ENCODE data around the gene GGT6. TPM values are rescaled to one million over a fixed set of nuclear protein-coding genes. Genes with fewer than 3 reads are reported as not detected.
"Not testable (repeated sequence)": the region's sequence is repeated elsewhere in the genome, so short reads cannot be mapped to it uniquely, and the experiment has no call there.

The GGT6 gene
- polyA plus RNA-seq, 2 of the 4 experiments (the other 2 are of a cell fraction): not detected

DNA sequence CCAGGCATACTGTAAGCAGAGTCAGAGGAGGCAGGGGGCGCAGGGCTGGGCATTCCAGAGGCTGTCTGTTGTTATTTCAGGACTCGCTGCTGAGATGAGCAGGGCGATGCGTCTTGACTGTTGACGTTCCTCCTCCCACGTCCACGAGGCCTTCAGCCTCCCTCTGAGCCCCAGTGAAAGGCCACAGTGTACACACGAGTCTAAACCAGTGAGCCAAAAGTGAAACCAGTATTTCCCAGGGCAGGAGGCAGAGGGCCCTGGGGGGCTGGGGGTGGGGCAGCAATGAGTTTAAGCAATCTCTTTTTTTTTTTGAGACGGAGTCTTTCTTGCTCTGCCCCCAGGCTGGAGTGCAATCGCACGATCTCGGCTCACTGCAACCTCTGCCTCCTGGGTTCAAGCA is 45.4 kb upstream of the GGT6 start:
- Histone ChIP-seq H3K27ac (no peak overlapping the region), H3K4me3 (no peak overlapping the region), H3K9me3 (no peaks in the 10 kb centered on the region), H3K4me1 (no peaks in the 10 kb centered on the region), H3K4me2 (no peak overlapping the region)
- WGBS (ENCODE audit: missing lambda C conversion rate): 82% methylated on average over 12 of the region's 12 CpGs
- ATAC-seq (no peak), FAIRE-seq (no peak), DNase-seq (ENCODE audit: low read depth in 1 of 2, low spot score in 1 of 2) (no peak)
- ChIA-PET POLR2A (no interaction called here), CTCF (interaction anchor here (0.9 to 6.8 kb wide), 2 partner anchors 20 to 40 kb away, joined by 4 to 58 read pairs; no protein-coding TSS in a partner anchor)
- TF ChIP-seq GATA3 (IDR thresholded peaks at IDR 0.05; ENCODE audit: borderline replicate concordance) (no peak), CBX2 (IDR thresholded peaks at IDR 0.05; ENCODE audit: borderline replicate concordance, low read depth) (no peak), ESRRA (IDR thresholded peaks at IDR 0.05; ENCODE audit: borderline replicate concordance, low read length) (no peak), NPAS2 (CRISPR knock-in tag; IDR thresholded peaks at IDR 0.05; ENCODE audit: borderline replicate concordance) (no peak), HOXA7 (CRISPR knock-in tag; IDR thresholded peaks at IDR 0.05) (no peak), ZSCAN20 (CRISPR knock-in tag; IDR thresholded peaks at IDR 0.05) (no peak), ZC3H11A (IDR thresholded peaks at IDR 0.05) (no peak), CHD2 (IDR thresholded peaks at IDR 0.05; ENCODE audit: low read length, partially characterized antibody) (no peak), SREBF2 (IDR thresholded peaks at IDR 0.05) (no peak), CBX8 (IDR thresholded peaks at IDR 0.05) (no peak), HOXB13 (CRISPR knock-in tag; IDR thresholded peaks at IDR 0.05; ENCODE audit: low read depth) (no peak), ZNF302 (CRISPR knock-in tag; IDR thresholded peaks at IDR 0.05) (no peak), KDM1A (IDR thresholded peaks at IDR 0.05; ENCODE audit: low read depth) (no peak), RCOR1 (IDR thresholded peaks at IDR 0.05; ENCODE audit: low read depth, low read length) (no peak), HEYL (CRISPR knock-in tag; IDR thresholded peaks at IDR 0.05) (no peak), TFCP2L1 (CRISPR knock-in tag; IDR thresholded peaks at IDR 0.05) (no peak)
- TF ChIP-seq, protein P1, sequence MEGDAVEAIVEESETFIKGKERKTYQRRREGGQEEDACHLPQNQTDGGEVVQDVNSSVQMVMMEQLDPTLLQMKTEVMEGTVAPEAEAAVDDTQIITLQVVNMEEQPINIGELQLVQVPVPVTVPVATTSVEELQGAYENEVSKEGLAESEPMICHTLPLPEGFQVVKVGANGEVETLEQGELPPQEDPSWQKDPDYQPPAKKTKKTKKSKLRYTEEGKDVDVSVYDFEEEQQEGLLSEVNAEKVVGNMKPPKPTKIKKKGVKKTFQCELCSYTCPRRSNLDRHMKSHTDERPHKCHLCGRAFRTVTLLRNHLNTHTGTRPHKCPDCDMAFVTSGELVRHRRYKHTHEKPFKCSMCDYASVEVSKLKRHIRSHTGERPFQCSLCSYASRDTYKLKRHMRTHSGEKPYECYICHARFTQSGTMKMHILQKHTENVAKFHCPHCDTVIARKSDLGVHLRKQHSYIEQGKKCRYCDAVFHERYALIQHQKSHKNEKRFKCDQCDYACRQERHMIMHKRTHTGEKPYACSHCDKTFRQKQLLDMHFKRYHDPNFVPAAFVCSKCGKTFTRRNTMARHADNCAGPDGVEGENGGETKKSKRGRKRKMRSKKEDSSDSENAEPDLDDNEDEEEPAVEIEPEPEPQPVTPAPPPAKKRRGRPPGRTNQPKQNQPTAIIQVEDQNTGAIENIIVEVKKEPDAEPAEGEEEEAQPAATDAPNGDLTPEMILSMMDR (IDR thresholded peaks at IDR 0.05): no peak
- TF ChIP-seq, protein P2, sequence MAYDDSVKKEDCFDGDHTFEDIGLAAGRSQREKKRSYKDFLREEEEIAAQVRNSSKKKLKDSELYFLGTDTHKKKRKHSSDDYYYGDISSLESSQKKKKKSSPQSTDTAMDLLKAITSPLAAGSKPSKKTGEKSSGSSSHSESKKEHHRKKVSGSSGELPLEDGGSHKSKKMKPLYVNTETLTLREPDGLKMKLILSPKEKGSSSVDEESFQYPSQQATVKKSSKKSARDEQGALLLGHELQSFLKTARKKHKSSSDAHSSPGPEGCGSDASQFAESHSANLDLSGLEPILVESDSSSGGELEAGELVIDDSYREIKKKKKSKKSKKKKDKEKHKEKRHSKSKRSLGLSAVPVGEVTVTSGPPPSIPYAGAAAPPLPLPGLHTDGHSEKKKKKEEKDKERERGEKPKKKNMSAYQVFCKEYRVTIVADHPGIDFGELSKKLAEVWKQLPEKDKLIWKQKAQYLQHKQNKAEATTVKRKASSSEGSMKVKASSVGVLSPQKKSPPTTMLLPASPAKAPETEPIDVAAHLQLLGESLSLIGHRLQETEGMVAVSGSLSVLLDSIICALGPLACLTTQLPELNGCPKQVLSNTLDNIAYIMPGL (CRISPR knock-in tag; IDR thresholded peaks at IDR 0.05; ENCODE audit: borderline replicate concordance): no peak
- TF ChIP-seq, protein P3, sequence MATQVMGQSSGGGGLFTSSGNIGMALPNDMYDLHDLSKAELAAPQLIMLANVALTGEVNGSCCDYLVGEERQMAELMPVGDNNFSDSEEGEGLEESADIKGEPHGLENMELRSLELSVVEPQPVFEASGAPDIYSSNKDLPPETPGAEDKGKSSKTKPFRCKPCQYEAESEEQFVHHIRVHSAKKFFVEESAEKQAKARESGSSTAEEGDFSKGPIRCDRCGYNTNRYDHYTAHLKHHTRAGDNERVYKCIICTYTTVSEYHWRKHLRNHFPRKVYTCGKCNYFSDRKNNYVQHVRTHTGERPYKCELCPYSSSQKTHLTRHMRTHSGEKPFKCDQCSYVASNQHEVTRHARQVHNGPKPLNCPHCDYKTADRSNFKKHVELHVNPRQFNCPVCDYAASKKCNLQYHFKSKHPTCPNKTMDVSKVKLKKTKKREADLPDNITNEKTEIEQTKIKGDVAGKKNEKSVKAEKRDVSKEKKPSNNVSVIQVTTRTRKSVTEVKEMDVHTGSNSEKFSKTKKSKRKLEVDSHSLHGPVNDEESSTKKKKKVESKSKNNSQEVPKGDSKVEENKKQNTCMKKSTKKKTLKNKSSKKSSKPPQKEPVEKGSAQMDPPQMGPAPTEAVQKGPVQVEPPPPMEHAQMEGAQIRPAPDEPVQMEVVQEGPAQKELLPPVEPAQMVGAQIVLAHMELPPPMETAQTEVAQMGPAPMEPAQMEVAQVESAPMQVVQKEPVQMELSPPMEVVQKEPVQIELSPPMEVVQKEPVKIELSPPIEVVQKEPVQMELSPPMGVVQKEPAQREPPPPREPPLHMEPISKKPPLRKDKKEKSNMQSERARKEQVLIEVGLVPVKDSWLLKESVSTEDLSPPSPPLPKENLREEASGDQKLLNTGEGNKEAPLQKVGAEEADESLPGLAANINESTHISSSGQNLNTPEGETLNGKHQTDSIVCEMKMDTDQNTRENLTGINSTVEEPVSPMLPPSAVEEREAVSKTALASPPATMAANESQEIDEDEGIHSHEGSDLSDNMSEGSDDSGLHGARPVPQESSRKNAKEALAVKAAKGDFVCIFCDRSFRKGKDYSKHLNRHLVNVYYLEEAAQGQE (IDR thresholded peaks at IDR 0.05): no peak

- POLR2A ChIA-PET; H3K4me1 ChIP-seq; H3K4me2 ChIP-seq; H3K9me3 ChIP-seq; FAIRE-seq; DNase-seq (ENCODE audit: low read depth in 1 of 2, low spot score in 1 of 2); H3K27ac ChIP-seq; H3K4me3 ChIP-seq; ATAC-seq: not testable (repeated sequence)
- WGBS (ENCODE audit: missing lambda C conversion rate): 79% methylated on average over 11 of the region's 11 CpGs
- CTCF ChIA-PET: interaction anchor here (6.8 kb wide), 1 partner anchor 39 kb away, joined by 58 read pairs; no protein-coding TSS in a partner anchor
Measured at GRCh38 chr17:4604736-4605135, 44.4 kb upstream of the GGT6 start.
